Left cardiac atrium (tissue), 4 donors: ENCODE measurements around the gene SLC12A5. TPM values are rescaled to one million over a fixed set of nuclear protein-coding genes. Genes with fewer than 3 reads are reported as not detected.
"Not testable (repeated sequence)": the region's sequence is repeated elsewhere in the genome, so short reads cannot be mapped to it uniquely, and the experiment has no call there.

ENCODE experiments used
- ATAC-seq, 2 donors: fragments of 200-7000 bp; cut with Tn5 transposase; one replicate each; pipeline ENCODE4 v1.9.1; 2020; ENCODE audit warnings: mild to moderate bottlenecking in 2 of 2, moderate library complexity in 2 of 2
- DNase-seq: peaks from one replicate; pipeline ENCODE4 v3.0.0-alpha.2; 2020
- intact Hi-C, 2 donors: fragments of 100-400 bp; cut with DNase I; formaldehyde crosslinking; loops; one replicate each; pipeline versions ENCODE4 v1.14.1 to v1.15.1; 2022 to 2023
- total RNA-seq, 2 donors: library from RNA; stranded (reverse); fragmentation: NEBNext Ultra II Directional; extraction: Animal tissue kit (Norgen Biotek cat#: 25700); gene quantifications; one replicate each; pipeline ENCODE4 v1.2.1, GENCODE V29; 2021
- donor health status: DM: no; HTN: yes; CAD: no.
- donor health status: DM: no; HTN: yes; CAD: no; lungs with severe emphysema.
- donor health status: DM: yes; HTN: yes; CAD: no.
- donor health status: Dilated cardiomyopathy.

SLC12A5 gene
- total RNA-seq, 2 donors from 2014 or later: 2.6 to 3.2 TPM

DNA sequence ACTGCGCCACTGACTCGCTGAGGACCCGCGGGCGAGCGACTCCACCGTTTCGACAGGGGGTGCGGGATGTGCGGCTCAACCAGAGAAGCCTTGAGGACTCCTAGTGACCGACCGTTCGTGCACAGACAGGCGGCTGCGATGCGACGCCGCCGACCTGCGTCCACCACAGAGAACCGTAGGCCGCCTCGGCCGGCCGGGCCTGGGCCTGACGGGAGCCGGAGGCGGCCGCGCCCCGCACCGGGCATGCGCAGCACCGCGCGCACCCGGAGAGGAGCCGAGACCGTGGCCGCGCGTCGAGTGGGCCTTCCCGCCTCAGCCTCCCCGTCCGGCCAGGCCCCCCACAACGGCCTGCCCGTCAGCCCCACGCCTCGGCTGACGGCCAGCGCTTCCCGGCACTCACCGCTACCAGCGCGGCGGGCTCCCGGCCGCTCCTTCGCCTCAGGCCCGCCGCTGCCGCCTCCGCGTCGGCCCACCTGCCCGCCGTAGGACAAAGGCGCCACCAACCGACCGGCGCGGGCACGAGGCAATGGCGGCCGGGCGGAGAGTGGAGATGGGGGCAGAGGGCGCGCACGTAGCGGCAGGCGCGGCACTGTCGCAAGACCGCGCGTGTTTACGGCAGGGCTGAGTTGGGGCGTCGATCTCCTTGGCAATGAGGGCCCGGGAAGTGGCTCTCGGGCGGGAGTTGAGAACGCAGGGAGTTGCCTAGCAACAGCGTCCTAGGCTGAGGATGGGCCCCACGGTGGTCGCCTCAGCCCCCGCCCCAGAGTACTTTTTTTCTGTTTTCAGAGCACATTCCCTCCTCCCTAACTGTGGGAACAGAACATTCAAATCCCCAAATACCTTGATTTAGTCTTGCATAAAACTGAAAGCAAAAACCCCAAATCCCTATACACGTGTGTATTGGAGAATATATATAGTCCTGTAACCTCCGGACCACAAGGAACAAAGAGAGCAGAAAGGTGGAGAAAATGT, 60.7 kb downstream of the SLC12A5 start, which contains the start of gene NCOA5:
NCOA5 (minus strand) TSS at position 546 of the 972 bp plus-strand sequence. CDS start 10,538 bp downstream, outside the sequence.
- DNase-seq (peak; percentile 97), ATAC-seq (peak; percentile 98 to 99)
- intact Hi-C loops: no loop called here

DNA sequence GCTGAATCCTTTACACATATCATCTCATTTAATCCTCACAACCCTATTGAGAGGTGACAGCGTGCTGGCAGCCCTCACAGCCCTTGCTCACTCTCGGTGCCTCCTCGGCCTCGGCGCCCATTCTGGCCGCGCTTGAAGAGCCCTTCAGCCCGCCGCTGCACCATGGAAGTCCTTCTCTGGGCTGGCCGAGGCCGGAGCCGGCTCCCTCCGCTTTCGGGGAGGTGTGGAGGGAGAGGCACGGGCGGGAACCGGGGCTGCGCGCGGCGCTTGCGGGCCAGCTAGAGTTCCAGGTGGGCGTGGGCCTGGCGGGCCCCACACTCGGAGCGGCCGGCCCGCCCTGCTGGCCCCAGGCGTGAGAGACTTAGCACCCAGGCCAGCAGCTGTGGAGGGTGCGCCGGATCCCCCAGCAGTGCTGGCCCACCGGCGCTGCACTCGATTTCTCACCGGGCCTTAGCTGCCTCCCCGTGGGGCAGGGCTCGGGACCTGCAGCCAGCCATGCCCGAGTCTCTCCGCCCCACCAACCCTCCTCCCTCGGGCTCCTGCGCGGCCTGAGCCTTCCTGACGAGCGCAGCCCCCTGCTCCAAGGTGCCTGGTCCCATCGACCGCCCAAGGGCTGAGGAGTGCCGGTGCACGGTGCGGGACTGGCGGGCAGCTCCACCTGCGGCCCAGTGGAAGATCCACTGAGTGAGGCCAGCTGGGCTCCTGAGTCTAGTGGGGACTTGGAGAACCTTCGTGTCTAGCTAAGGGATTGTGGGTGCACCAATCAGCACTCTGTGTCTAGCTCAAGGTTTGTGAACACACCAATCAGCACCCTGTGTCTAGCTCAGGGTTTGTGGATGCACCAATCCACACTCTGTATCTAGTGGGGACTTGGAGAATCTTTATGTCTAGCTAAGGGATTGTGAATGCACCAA, 62.9 kb downstream of the SLC12A5 start:
- intact Hi-C loops, ATAC-seq, DNase-seq: not testable (repeated sequence)

DNA sequence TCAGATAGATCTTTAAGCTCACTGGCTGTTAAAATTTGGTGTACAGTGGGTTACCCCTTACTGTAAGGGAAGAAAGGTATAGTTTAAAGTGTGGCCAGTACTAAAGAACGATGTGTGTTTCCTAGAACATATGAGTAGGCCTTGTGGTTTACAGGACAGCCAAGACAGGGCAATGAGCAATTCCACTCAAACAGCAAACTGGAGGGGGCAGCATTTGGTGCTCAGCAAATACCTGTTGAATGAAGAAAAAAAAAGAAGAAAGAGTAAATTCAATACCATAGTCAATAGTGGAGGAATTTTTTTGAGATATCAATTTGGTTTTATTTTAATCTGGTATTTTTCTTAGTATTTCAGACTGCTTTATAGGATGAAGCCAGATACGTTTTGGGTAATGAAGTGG, 64.5 kb downstream of the SLC12A5 start:
- DNase-seq (no peak), ATAC-seq (no peak)
- intact Hi-C loops: no loop called here

DNA sequence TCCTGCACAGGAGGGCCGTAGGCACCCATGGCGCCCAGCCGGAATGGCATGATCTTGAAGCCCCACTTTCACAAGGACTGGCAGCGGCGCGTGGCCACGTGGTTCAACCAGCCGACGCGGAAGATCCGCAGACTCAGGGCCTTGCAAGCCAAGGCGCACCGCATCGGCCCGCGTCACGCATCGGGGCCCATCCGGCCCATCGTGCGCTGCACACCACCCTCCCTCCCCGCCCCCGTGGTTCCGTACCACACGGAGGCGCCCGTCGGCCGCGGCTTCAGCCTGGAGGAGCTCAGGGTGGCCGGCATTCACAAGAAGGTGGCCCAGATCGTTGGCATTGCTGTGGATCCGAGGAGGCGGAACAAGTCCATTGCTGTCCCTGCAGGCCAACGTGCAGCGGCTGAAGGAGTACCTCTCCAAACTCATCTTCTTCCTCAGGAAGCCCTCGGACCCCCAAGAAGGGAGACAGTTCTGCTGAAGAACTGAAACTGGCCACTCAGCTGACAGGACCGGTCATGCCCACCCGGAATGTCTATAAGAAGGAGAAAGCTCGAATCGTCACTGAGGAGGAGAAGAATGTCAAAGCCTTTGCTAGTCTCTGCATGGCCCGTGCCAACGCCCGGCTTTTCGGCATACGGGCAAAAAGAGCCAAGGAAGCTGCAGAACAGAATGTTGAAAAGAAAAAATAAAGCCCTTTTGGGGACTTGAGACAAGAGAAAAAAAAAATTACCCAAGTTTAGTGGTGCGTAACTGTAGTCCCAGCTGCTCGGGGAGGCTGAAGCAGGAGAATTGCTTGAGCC, 70.7 kb downstream of the SLC12A5 start:
- intact Hi-C loops: no loop called here
- ATAC-seq: peak in 1 of 2 donors; percentile 40

DNA sequence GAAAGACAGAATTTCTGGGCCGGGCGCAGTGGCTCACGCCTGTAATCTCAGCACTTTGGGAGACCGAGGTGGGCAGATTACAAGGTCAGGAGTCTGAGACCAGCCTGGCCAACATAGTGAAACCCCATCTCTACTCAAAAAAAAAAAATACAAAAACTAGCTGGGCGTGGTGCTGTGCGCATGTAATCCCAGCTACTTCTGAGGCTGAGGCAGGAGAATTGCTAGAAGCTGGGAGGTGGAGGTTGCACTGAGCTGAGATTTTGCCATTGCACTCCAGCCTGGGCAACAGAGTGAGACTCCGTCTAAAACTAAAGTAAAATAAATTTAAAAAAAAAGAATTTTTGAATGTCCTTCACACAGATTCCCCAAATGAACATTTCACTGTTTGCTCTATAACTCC, 71.4 kb downstream of the SLC12A5 start:
- DNase-seq, intact Hi-C loops, ATAC-seq: not testable (repeated sequence)

More for the DNA sequence above, 70.7 kb downstream of the SLC12A5 start:
- no peak for DNase-seq

DNA sequence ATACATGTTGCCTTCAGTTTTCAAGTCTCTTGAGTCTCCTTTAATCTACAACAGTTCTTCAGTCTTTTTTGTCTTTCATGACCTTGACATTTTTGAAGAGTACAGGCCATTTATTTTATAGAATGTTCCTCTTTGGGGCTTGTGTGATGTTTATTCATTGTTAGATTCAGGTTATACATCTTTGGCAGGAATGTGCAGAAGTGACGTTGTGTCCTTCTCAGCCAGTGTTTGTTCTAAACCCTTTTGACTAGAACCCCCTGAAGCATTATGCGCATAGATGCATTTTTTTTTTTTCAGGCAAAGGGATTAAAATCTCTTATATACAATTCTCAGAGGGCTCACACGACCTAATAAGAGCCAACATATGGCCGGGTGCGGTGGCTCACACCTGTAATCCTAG, 72.0 kb downstream of the SLC12A5 start:
- intact Hi-C loops: no loop called here
- no peak for ATAC-seq

DNA sequence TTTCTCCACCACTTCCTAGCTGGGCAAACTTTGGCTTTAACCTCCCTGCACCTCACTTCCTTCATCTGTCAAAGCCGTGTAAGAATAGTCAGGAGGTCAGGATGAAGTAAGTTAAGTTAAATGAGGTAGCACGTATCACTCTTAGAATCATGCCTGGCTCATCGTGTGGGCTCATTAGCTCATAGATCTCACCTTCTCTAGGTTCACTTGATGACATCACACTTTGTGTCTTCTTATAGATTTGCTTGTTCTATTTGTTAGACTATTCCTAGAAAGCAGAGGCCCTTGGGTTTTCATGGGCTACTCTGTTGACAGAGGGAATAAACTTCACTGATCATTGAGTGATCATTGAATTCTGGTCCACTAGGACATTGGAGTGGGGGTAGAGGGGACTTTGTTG, 72.9 kb downstream of the SLC12A5 start:
- intact Hi-C loops: no loop called here
- DNase-seq: no peak
- no peak for ATAC-seq

More for the DNA sequence above, 72.0 kb downstream of the SLC12A5 start:
- DNase-seq: no peak

DNA sequence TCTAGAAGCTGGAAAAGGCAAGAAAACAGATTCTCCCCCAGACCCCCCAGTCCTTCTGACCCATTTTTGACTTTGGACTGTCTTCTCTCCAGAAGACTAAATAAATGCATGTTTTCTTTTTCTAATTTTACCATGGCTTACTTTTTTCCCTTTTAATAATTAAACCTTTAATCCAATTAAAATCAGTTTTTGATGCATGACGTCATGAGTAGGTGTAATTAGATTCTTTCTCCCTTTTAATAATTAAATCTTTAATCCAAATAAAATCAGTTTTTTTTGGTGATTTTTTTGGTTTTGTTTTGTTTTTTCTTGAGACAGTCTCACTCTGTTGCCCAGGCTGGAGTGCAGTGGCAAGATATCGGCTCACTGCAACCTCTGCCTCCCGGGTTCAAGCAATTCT, 73.9 kb downstream of the SLC12A5 start:
- intact Hi-C loops: no loop called here
- no peak for ATAC-seq
- DNase-seq: no peak

DNA sequence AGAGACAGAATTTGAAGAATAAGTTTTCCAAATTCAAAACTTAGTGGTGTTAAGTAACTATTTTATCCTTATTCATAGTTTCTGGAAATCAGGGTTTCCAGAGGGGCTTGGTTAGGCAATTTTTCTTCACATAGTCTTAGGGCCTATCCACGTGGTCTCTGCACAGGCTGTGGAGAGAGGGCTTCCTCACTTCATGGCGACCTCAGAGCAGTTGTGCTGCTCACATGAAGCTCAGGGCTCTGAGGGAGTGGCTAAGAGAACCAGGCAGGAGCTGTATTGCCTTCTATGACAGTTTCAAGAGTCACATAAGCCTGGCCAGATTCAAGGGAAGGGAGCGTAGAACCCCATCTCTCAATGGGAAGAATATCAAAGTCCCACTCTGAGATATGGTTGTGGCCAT, 75.2 kb downstream of the SLC12A5 start:
- intact Hi-C loops: no loop called here
- DNase-seq (no peak), ATAC-seq (no peak)

DNA sequence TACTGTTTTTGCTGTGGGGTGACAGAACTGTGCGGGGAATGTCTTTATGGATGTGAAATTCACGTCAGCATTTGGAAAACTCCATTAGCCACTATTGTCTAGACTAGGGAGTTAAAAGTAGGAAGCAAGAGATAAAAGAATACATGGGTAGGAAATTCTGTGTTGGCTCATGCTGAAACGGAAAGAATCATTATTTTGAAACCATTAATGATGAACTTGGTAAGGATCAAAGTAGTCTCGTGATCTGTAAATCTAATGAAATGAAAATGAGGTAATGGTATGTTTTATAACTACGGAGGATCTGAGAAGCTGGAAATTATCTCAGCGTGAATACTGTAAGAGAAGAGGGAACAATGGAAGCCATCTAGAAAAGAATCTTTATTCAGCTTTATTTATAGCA, 78.0 kb downstream of the SLC12A5 start:
- intact Hi-C loops: no loop called here
- DNase-seq (no peak), ATAC-seq (no peak)

DNA sequence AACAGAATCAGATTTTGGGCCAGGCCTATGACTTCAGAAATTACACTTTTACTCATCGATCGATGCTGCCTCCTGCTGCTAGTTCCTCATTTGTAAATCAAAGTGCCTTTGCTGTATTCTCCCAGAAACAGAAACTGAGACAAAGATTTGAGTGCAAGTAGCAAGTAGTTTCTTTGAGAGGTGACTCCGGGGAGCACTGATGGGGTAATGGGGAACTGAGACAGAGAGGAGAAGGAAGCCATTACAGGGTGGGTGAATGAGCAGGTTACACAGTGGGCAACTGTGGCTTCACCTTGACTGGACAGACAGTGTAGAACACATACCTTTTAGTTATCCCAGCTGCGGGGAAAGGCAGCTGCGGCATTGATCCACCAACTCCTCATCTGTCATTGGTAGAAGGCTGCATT, 79.4 kb downstream of the SLC12A5 start:
- ATAC-seq: no peak
- no peak for DNase-seq
- intact Hi-C loops: no loop called here

DNA sequence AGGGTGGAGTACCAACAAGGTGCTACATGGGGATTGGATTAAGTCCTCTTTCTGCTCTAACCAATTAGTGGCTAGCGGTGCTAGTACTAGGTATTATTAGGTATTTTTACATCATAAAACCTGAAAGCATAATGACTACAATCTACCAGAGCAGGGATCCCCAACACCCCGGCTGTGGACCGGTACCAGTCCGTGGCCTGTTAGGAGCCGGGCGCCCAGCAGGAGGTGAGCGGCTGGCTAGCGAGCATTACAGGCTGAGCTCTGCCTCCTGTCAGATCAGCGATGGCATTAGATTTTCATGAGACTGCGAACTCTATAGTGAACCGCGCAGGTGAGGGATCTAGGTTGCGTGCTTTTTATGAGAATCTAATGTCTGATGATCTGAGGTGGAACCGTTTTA, 80.0 kb downstream of the SLC12A5 start:
- no peak for DNase-seq
- no peak for ATAC-seq
- intact Hi-C loops: no loop called here

Other genes with a start within 250 kb of the SLC12A5 start
- gene WFDC3, start 237.3 kb upstream of the SLC12A5 start, total RNA-seq: under 1 TPM in 1 of 2 donors, not detected in 1; 0.39 TPM
- gene DNTTIP1, start 237.3 kb upstream of the SLC12A5 start, total RNA-seq: 10 to 100 TPM; 18.2 to 18.9 TPM
- gene UBE2C, start 216.6 kb upstream of the SLC12A5 start, total RNA-seq: 1 to 10 TPM in 1 of 2 donors, under 1 TPM in 1; 0.73 to 1.6 TPM
- under 1 TPM in 1 of 2 donors, not detected in 1; 0.32 TPM for gene TNNC2, start 201.9 kb upstream of the SLC12A5 start, total RNA-seq
- 10 to 100 TPM; 23.2 to 30.2 TPM for gene SNX21, start 195.4 kb upstream of the SLC12A5 start, total RNA-seq
- gene ACOT8, start 171.8 kb upstream of the SLC12A5 start, total RNA-seq: 10 to 100 TPM; 20.2 to 21.4 TPM
- 1 to 10 TPM; 1.7 to 2.5 TPM for gene ZSWIM3, start 171.6 kb upstream of the SLC12A5 start, total RNA-seq
- gene ZSWIM1, start 148.0 kb upstream of the SLC12A5 start, total RNA-seq: 10 to 100 TPM; 10.7 to 11.5 TPM
- 1 to 10 TPM; 1.6 to 2.2 TPM for gene SPATA25, start 141.6 kb upstream of the SLC12A5 start, total RNA-seq
- gene NEURL2, start 138.0 kb upstream of the SLC12A5 start, total RNA-seq: 10 to 100 TPM in 1 of 2 donors, 1 to 10 TPM in 1; 6.0 to 11.1 TPM
- 100 to 1,000 TPM; 107 to 108 TPM for gene CTSA, start 137.9 kb upstream of the SLC12A5 start, total RNA-seq
- gene PLTP, start 117.1 kb upstream of the SLC12A5 start, total RNA-seq: 100 to 1,000 TPM in 1 of 2 donors, 10 to 100 TPM in 1; 86.4 to 397 TPM
- 10 to 100 TPM; 23.1 to 27.6 TPM for gene PCIF1, start 94.5 kb upstream of the SLC12A5 start, total RNA-seq
- gene ZNF335, start 57.0 kb upstream of the SLC12A5 start, total RNA-seq: 1 to 10 TPM; 9.1 to 9.8 TPM
- gene MMP9, start 20.3 kb upstream of the SLC12A5 start, total RNA-seq: 1 to 10 TPM; 1.1 to 1.4 TPM
- 10 to 100 TPM; 19.6 to 21.1 TPM for gene NCOA5, start 60.7 kb downstream of the SLC12A5 start, total RNA-seq
- 10 to 100 TPM; 11.1 to 13.7 TPM for gene CD40, start 89.1 kb downstream of the SLC12A5 start, total RNA-seq